Measurements from ENCODE around the gene ICA1L. TPM values are rescaled to one million over a fixed set of nuclear protein-coding genes. Genes with fewer than 3 reads are reported as not detected.

ICA1L gene
- total RNA-seq, 1 donor from 2014 or later = 12.9 TPM

DNA sequence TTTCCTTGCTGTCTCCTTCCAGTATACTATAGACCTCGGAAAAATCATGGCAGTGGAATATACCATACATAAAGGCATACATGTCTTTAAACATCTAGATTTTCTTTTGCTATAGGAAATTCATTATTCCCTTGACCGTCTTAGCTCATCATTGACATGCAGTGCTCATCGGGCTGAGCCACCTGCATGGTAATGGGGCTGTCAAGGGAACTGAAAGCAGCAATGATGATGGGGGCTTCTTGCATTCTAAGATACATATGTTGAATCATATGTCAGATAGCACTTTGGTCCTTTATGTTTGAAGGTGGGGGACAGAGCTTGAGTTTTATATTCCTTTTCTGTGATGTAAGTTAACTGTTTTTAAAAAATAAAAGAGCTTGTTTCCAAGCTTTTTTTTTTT, 106.6 kb downstream of the ICA1L start:
- TF ChIP-seq, protein P1, sequence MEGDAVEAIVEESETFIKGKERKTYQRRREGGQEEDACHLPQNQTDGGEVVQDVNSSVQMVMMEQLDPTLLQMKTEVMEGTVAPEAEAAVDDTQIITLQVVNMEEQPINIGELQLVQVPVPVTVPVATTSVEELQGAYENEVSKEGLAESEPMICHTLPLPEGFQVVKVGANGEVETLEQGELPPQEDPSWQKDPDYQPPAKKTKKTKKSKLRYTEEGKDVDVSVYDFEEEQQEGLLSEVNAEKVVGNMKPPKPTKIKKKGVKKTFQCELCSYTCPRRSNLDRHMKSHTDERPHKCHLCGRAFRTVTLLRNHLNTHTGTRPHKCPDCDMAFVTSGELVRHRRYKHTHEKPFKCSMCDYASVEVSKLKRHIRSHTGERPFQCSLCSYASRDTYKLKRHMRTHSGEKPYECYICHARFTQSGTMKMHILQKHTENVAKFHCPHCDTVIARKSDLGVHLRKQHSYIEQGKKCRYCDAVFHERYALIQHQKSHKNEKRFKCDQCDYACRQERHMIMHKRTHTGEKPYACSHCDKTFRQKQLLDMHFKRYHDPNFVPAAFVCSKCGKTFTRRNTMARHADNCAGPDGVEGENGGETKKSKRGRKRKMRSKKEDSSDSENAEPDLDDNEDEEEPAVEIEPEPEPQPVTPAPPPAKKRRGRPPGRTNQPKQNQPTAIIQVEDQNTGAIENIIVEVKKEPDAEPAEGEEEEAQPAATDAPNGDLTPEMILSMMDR (conservative IDR thresholded peaks at IDR 0.05) = no peak
- H3K36me3 Mint-ChIP-seq (ENCODE audit: low read depth) = peaks cover 8% of the 10 kb centered on the region
- no peak overlapping the region for H3K27ac Mint-ChIP-seq (ENCODE audit: unreplicated experiment)
- H3K9me3 Mint-ChIP-seq = no peaks in the 10 kb centered on the region
- no peak overlapping the region for H3K4me3 Mint-ChIP-seq
- no peak for DNase-seq (ENCODE audit: low read depth, low spot score)
- H3K4me1 Mint-ChIP-seq = peaks cover 6% of the 10 kb centered on the region
- no peaks in the 10 kb centered on the region for H3K27me3 Mint-ChIP-seq (ENCODE audit: low read depth)

DNA sequence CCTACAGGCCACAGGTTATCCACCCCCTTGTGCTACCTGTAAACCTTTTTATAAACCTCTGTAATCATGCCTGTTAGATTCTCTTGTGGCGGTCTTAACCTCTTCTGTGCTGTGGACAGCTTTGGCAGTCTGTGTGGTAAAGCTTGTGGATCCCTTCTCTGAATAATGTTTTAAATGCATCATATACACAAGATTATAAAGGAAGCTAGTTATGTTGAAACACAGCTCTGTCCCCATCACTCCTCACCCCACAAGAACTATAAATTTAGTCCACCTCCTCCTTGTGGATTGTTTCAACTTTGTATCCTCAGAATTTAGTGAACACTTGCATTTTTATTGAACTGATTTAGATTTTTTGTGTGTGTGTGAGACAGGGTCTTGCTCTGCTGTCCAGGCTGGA, 107.7 kb downstream of the ICA1L start:
- Mint-ChIP-seq H3K4me1 (peaks cover 6% of the 10 kb centered on the region), H3K36me3 (ENCODE audit: low read depth) (peaks cover 5% of the 10 kb centered on the region)
- TF ChIP-seq, protein P1 (conservative IDR thresholded peaks at IDR 0.05) = no peak

DNA sequence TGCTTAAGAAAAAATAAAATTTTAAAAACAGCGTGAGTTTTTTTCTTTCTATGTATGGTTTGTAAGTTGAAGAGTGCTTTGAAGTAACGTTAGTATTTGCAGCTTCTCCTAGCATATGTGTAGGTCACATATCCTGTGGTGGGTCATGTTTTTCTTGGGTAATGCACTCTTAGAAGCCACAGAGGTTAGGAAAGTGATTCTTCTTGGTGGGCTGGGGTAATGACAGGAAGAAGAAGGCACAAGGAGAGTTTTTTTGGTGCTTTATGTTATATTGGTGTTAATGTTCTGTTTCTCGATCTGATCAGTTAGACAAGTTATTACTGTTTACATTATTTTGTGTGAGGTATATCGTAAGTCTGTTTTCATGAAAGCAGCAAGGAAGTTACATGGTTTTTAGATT, 109.0 kb downstream of the ICA1L start:
- H3K27me3 Mint-ChIP-seq (ENCODE audit: low read depth) = no peaks in the 10 kb centered on the region
- peak overlapping the region; percentile 1 for H3K27ac Mint-ChIP-seq (ENCODE audit: unreplicated experiment)
- peaks cover 5% of the 10 kb centered on the region for H3K36me3 Mint-ChIP-seq (ENCODE audit: low read depth)
- no peak overlapping the region for H3K4me3 Mint-ChIP-seq
- no peak for DNase-seq (ENCODE audit: low read depth, low spot score)
- peaks cover 6% of the 10 kb centered on the region for H3K4me1 Mint-ChIP-seq
- no peaks in the 10 kb centered on the region for H3K9me3 Mint-ChIP-seq
- TF ChIP-seq, protein P1 (conservative IDR thresholded peaks at IDR 0.05) = no peak

More for the DNA sequence above, 107.7 kb downstream of the ICA1L start:
- DNase-seq (ENCODE audit: low read depth, low spot score) = no peak
- no peaks in the 10 kb centered on the region for H3K9me3 Mint-ChIP-seq
- H3K4me3 Mint-ChIP-seq = no peak overlapping the region
- no peak overlapping the region for H3K27ac Mint-ChIP-seq (ENCODE audit: unreplicated experiment)
- H3K27me3 Mint-ChIP-seq (ENCODE audit: low read depth) = no peaks in the 10 kb centered on the region

DNA sequence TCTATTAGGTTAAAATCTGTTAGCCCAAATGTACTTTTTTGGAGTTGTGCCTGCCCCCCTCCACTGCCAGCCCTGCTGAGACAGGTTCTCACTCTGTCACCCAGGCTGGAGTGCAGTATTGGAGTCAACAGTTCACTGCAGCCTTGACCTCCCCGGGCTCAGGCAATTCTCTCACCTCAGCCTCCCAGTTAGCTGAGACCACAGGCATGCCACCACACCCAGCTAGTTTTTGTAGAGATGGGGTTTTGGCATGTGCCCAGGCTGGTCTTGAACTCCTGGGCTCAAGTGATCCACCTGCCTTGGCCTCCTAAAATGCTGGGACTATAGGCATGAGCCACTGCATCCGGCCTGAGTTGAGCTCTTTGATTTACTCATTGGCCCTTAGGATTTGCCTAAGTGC, 110.7 kb downstream of the ICA1L start:
- TF ChIP-seq, protein P1 (conservative IDR thresholded peaks at IDR 0.05) = no peak
- DNase-seq (ENCODE audit: low read depth, low spot score) = no peak
- Mint-ChIP-seq H3K4me1 (peaks cover 6% of the 10 kb centered on the region), H3K27me3 (ENCODE audit: low read depth) (no peaks in the 10 kb centered on the region), H3K9me3 (no peaks in the 10 kb centered on the region), H3K4me3 (no peak overlapping the region), H3K36me3 (ENCODE audit: low read depth) (peaks cover 5% of the 10 kb centered on the region), H3K27ac (ENCODE audit: unreplicated experiment) (no peak overlapping the region)

DNA sequence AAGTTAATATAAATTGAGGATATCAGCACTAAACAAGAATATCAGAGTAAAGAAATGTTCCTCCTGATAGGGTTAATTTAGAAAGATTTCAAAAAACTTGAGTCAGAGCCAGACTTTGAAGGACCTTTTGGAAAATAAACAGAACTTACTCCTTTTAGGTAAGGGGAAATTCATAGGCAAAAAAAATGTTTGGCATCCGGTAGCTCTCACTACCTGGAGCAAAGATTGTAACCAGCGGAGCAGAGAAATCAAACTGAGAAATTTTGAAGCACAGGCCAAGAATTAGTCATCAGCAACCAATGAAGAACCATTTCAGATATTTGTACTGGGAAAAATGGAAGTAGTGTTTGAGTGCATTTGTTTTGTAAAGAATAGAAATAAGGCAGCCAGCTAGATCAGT, 113.0 kb downstream of the ICA1L start:
- Mint-ChIP-seq H3K9me3 (no peaks in the 10 kb centered on the region), H3K4me1 (peaks cover 6% of the 10 kb centered on the region), H3K27ac (ENCODE audit: unreplicated experiment) (no peak overlapping the region), H3K27me3 (ENCODE audit: low read depth) (no peaks in the 10 kb centered on the region), H3K36me3 (ENCODE audit: low read depth) (peaks cover 14% of the 10 kb centered on the region), H3K4me3 (no peak overlapping the region)
- TF ChIP-seq, protein P1 (conservative IDR thresholded peaks at IDR 0.05) = no peak
- no peak for DNase-seq (ENCODE audit: low read depth, low spot score)

DNA sequence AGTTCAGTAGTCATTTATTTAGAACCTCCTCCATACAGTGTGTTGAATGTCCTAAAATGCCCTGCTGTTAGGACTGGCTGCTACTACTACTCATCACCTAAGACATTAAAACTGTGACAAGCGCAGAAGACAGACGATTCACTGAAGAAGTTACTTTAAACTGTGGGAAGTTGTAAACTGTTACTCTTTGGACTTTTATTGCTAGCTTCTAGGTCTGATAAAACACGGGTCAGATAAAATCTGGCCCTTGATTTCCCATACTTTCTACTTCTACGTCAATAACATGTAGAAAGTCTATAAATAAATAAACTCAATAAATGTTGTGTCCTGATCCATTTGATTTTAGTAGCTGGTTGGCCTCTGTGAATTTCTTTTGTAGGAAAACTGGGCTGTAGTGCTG, 113.4 kb downstream of the ICA1L start:
- no peak overlapping the region for H3K4me3 Mint-ChIP-seq
- TF ChIP-seq, protein P1 (conservative IDR thresholded peaks at IDR 0.05) = no peak
- no peaks in the 10 kb centered on the region for H3K27me3 Mint-ChIP-seq (ENCODE audit: low read depth)
- H3K27ac Mint-ChIP-seq (ENCODE audit: unreplicated experiment) = no peak overlapping the region
- H3K9me3 Mint-ChIP-seq = no peaks in the 10 kb centered on the region
- peaks cover 6% of the 10 kb centered on the region for H3K4me1 Mint-ChIP-seq
- no peak for DNase-seq (ENCODE audit: low read depth, low spot score)
- peaks cover 19% of the 10 kb centered on the region for H3K36me3 Mint-ChIP-seq (ENCODE audit: low read depth)

All from neural crest cell (in vitro differentiated cells).